ENCODE measurements around the gene SPON1. TPM values are rescaled to one million over a fixed set of nuclear protein-coding genes. Genes with fewer than 3 reads are reported as not detected.
"Not testable (repeated sequence)": the region's sequence is repeated elsewhere in the genome, so short reads cannot be mapped to it uniquely, and the experiment has no call there.

The SPON1 gene
- total RNA-seq, 1 donor: 0.72 TPM

- Histone ChIP-seq H3K27me3 (ENCODE audit: insufficient read depth, low read length) (no peaks in the 10 kb centered on the region), H3K27ac (ENCODE audit: low read depth, low read length) (no peak overlapping the region), H4K20me1 (ENCODE audit: insufficient read depth, low read length) (no peaks in the 10 kb centered on the region), H3K4me1 (ENCODE audit: insufficient read depth, low read length) (no peaks in the 10 kb centered on the region), H3K79me2 (ENCODE audit: insufficient read depth, low read length) (no peaks in the 10 kb centered on the region), H3K4me2 (ENCODE audit: insufficient read depth, low read length) (no peak overlapping the region), H2AFZ (ENCODE audit: low read length) (no peak overlapping the region), H3K4me3 (ENCODE audit: insufficient read depth, low read length) (no peak overlapping the region), H3K9me3 (ENCODE audit: low read depth, low read length) (no peaks in the 10 kb centered on the region), H3K36me3 (ENCODE audit: insufficient read depth, low read length) (no peaks in the 10 kb centered on the region)
- DNase-seq (ENCODE audit: insufficient read length, low spot score, missing footprints): no peak
- no peak for TF ChIP-seq CTCF (IDR thresholded peaks at IDR 0.05; ENCODE audit: extremely low read depth, low read depth, low read length)
Observed at GRCh38 chr11:14081581-14082231, 119.2 kb downstream of the SPON1 start.

- H4K20me1 ChIP-seq (ENCODE audit: insufficient read depth, low read length): no peaks in the 10 kb centered on the region
- no peaks in the 10 kb centered on the region for H3K4me1 ChIP-seq (ENCODE audit: insufficient read depth, low read length)
- no peaks in the 10 kb centered on the region for H3K27me3 ChIP-seq (ENCODE audit: insufficient read depth, low read length)
- no peak overlapping the region for H3K27ac ChIP-seq (ENCODE audit: low read depth, low read length)
- no peak overlapping the region for H3K4me2 ChIP-seq (ENCODE audit: insufficient read depth, low read length)
- no peak for TF ChIP-seq CTCF (IDR thresholded peaks at IDR 0.05; ENCODE audit: extremely low read depth, low read depth, low read length)
- no peaks in the 10 kb centered on the region for H3K36me3 ChIP-seq (ENCODE audit: insufficient read depth, low read length)
- H3K9me3 ChIP-seq (ENCODE audit: low read depth, low read length): no peaks in the 10 kb centered on the region
- H3K4me3 ChIP-seq (ENCODE audit: insufficient read depth, low read length): no peak overlapping the region
- H3K79me2 ChIP-seq (ENCODE audit: insufficient read depth, low read length): no peaks in the 10 kb centered on the region
- no peak for DNase-seq (ENCODE audit: insufficient read length, low spot score, missing footprints)
- no peak overlapping the region for H2AFZ ChIP-seq (ENCODE audit: low read length)
Observed at GRCh38 chr11:14082338-14082737, 119.8 kb downstream of the SPON1 start.

- not testable (repeated sequence) for H3K9me3 ChIP-seq (ENCODE audit: low read depth, low read length); H3K4me2 ChIP-seq (ENCODE audit: insufficient read depth, low read length); H3K4me1 ChIP-seq (ENCODE audit: insufficient read depth, low read length); H3K27ac ChIP-seq (ENCODE audit: low read depth, low read length); H4K20me1 ChIP-seq (ENCODE audit: insufficient read depth, low read length); H3K27me3 ChIP-seq (ENCODE audit: insufficient read depth, low read length); H2AFZ ChIP-seq (ENCODE audit: low read length); H3K4me3 ChIP-seq (ENCODE audit: insufficient read depth, low read length); DNase-seq (ENCODE audit: insufficient read length, low spot score, missing footprints); H3K79me2 ChIP-seq (ENCODE audit: insufficient read depth, low read length); H3K36me3 ChIP-seq (ENCODE audit: insufficient read depth, low read length)
Observed at GRCh38 chr11:14088861-14089260, 126.3 kb downstream of the SPON1 start.

GRCh38 chr11:14089690-14090462 lies 127.4 kb downstream of the SPON1 start:
- no peak overlapping the region for H2AFZ ChIP-seq (ENCODE audit: low read length)

GRCh38 chr11:14090631-14091030 lies 128.1 kb downstream of the SPON1 start:
- H3K4me3 ChIP-seq (ENCODE audit: insufficient read depth, low read length); H2AFZ ChIP-seq (ENCODE audit: low read length); H3K4me1 ChIP-seq (ENCODE audit: insufficient read depth, low read length); H3K27ac ChIP-seq (ENCODE audit: low read depth, low read length); H3K36me3 ChIP-seq (ENCODE audit: insufficient read depth, low read length); H3K9me3 ChIP-seq (ENCODE audit: low read depth, low read length); H3K27me3 ChIP-seq (ENCODE audit: insufficient read depth, low read length); H4K20me1 ChIP-seq (ENCODE audit: insufficient read depth, low read length); H3K4me2 ChIP-seq (ENCODE audit: insufficient read depth, low read length); H3K79me2 ChIP-seq (ENCODE audit: insufficient read depth, low read length); DNase-seq (ENCODE audit: insufficient read length, low spot score, missing footprints): not testable (repeated sequence)

More at GRCh38 chr11:14089690-14090462, 127.4 kb downstream of the SPON1 start:
- no peaks in the 10 kb centered on the region for H3K27me3 ChIP-seq (ENCODE audit: insufficient read depth, low read length)
- no peaks in the 10 kb centered on the region for H3K79me2 ChIP-seq (ENCODE audit: insufficient read depth, low read length)
- no peak overlapping the region for H3K27ac ChIP-seq (ENCODE audit: low read depth, low read length)
- H3K4me3 ChIP-seq (ENCODE audit: insufficient read depth, low read length): no peak overlapping the region
- TF ChIP-seq CTCF (IDR thresholded peaks at IDR 0.05; ENCODE audit: extremely low read depth, low read depth, low read length): no peak
- H4K20me1 ChIP-seq (ENCODE audit: insufficient read depth, low read length): no peaks in the 10 kb centered on the region
- no peaks in the 10 kb centered on the region for H3K36me3 ChIP-seq (ENCODE audit: insufficient read depth, low read length)
- H3K4me2 ChIP-seq (ENCODE audit: insufficient read depth, low read length): no peak overlapping the region
- H3K9me3 ChIP-seq (ENCODE audit: low read depth, low read length): no peaks in the 10 kb centered on the region
- DNase-seq (ENCODE audit: insufficient read length, low spot score, missing footprints): no peak
- H3K4me1 ChIP-seq (ENCODE audit: insufficient read depth, low read length): no peaks in the 10 kb centered on the region
